Measurements from ENCODE around the gene SRRD. TPM values are rescaled to one million over a fixed set of nuclear protein-coding genes. Genes with fewer than 3 reads are reported as not detected.

The SRRD gene
- total and polyA plus RNA-seq, 2 experiments from 2014 or later, result 20.2 to 25.7 TPM

GRCh38 chr22:26499188-26499703 is 15.6 kb downstream of the SRRD start:
- H3K36me3 ChIP-seq (ENCODE audit: low read depth), result peaks cover 60% of the 10 kb centered on the region
- H3K79me2 ChIP-seq (ENCODE audit: insufficient read depth), result peaks cover 5% of the 10 kb centered on the region
- peaks cover 7% of the 10 kb centered on the region for H3K4me1 ChIP-seq (ENCODE audit: insufficient read depth)
- H3K9me3 ChIP-seq (ENCODE audit: low read depth), result no peaks in the 10 kb centered on the region
- DNase-seq, result no peak
- H4K20me1 ChIP-seq (ENCODE audit: insufficient read depth), result no peaks in the 10 kb centered on the region
- no peak overlapping the region for H3K27ac ChIP-seq
- peaks cover 24% of the 10 kb centered on the region for H3F3A ChIP-seq (ENCODE audit: insufficient read depth)
- H3K9me2 ChIP-seq (ENCODE audit: insufficient read depth), result no peaks in the 10 kb centered on the region
- H3K9ac ChIP-seq, result no peak overlapping the region
- no peaks in the 10 kb centered on the region for H3K27me3 ChIP-seq (replicated peaks; ENCODE audit: insufficient read depth)
- TF ChIP-seq EZH2phosphoT487 (IDR thresholded peaks at IDR 0.05; ENCODE audit: insufficient read depth, low read depth) (no peak), EZH2 (IDR thresholded peaks at IDR 0.05; ENCODE audit: insufficient read depth, poor library complexity, severe bottlenecking) (no peak)
- no peak overlapping the region for H3K4me2 ChIP-seq (ENCODE audit: unreplicated experiment)
- H3K4me3 ChIP-seq, result no peak overlapping the region
- 91 to 92% methylated on average over 25 of the region's 25 CpGs for WGBS, 2 experiments (ENCODE audit: low coverage in 1 of 2, low lambda C conversion rate in 2 of 2, missing lambda C conversion rate in 2 of 2)
- in situ Hi-C loops (cut with MboI), result no loop called here
- no peak overlapping the region for H2AFZ ChIP-seq

GRCh38 chr22:26501996-26502395 is 18.3 kb downstream of the SRRD start:
- H3K4me2 ChIP-seq (ENCODE audit: unreplicated experiment), result no peak overlapping the region
- H3K36me3 ChIP-seq (ENCODE audit: low read depth), result peaks cover 70% of the 10 kb centered on the region
- no peaks in the 10 kb centered on the region for H3K27me3 ChIP-seq (replicated peaks; ENCODE audit: insufficient read depth)
- no peak overlapping the region for H3K4me3 ChIP-seq
- H3K79me2 ChIP-seq (ENCODE audit: insufficient read depth), result peaks cover 5% of the 10 kb centered on the region
- no peaks in the 10 kb centered on the region for H3K9me2 ChIP-seq (ENCODE audit: insufficient read depth)
- no peaks in the 10 kb centered on the region for H4K20me1 ChIP-seq (ENCODE audit: insufficient read depth)
- peaks cover 7% of the 10 kb centered on the region for H3K4me1 ChIP-seq (ENCODE audit: insufficient read depth)
- TF ChIP-seq EZH2 (IDR thresholded peaks at IDR 0.05; ENCODE audit: insufficient read depth, poor library complexity, severe bottlenecking) (no peak), EZH2phosphoT487 (IDR thresholded peaks at IDR 0.05; ENCODE audit: insufficient read depth, low read depth) (no peak)
- in situ Hi-C loops (cut with MboI), result no loop called here
- no peak overlapping the region for H3K27ac ChIP-seq
- H3K9ac ChIP-seq, result no peak overlapping the region
- no peak overlapping the region for H2AFZ ChIP-seq
- peaks cover 24% of the 10 kb centered on the region for H3F3A ChIP-seq (ENCODE audit: insufficient read depth)
- no peaks in the 10 kb centered on the region for H3K9me3 ChIP-seq (ENCODE audit: low read depth)
- DNase-seq, result no peak
- WGBS, 2 experiments (ENCODE audit: low coverage in 1 of 2, low lambda C conversion rate in 2 of 2, missing lambda C conversion rate in 2 of 2), result 84 to 89% methylated on average over 2 of the region's 2 CpGs

GRCh38 chr22:26502688-26503561 is 19.2 kb downstream of the SRRD start:
- Histone ChIP-seq H3K4me3 (no peak overlapping the region), H3K27ac (no peak overlapping the region), H3K9me2 (ENCODE audit: insufficient read depth) (no peaks in the 10 kb centered on the region), H4K20me1 (ENCODE audit: insufficient read depth) (no peaks in the 10 kb centered on the region), H3K4me1 (ENCODE audit: insufficient read depth) (peaks cover 7% of the 10 kb centered on the region), H3K9me3 (ENCODE audit: low read depth) (no peaks in the 10 kb centered on the region), H2AFZ (no peak overlapping the region), H3K27me3 (replicated peaks; ENCODE audit: insufficient read depth) (no peaks in the 10 kb centered on the region), H3K4me2 (ENCODE audit: unreplicated experiment) (no peak overlapping the region), H3K9ac (no peak overlapping the region), H3K79me2 (ENCODE audit: insufficient read depth) (peaks cover 5% of the 10 kb centered on the region), H3K36me3 (ENCODE audit: low read depth) (peaks cover 74% of the 10 kb centered on the region), H3F3A (ENCODE audit: insufficient read depth) (peaks cover 24% of the 10 kb centered on the region)
- WGBS, 2 experiments (ENCODE audit: low coverage in 1 of 2, low lambda C conversion rate in 2 of 2, missing lambda C conversion rate in 2 of 2), result 57 to 68% methylated on average over 3 of the region's 3 CpGs
- no peak for TF ChIP-seq EZH2 (IDR thresholded peaks at IDR 0.05; ENCODE audit: insufficient read depth, poor library complexity, severe bottlenecking)
- TF ChIP-seq EZH2phosphoT487 (IDR thresholded peaks at IDR 0.05; ENCODE audit: insufficient read depth, low read depth), result no peak
- peak; percentile 47 for DNase-seq
- in situ Hi-C loops (cut with MboI), result no loop called here

- Histone ChIP-seq H3K4me3 (no peak overlapping the region), H3K4me2 (ENCODE audit: unreplicated experiment) (no peak overlapping the region), H3K9me2 (ENCODE audit: insufficient read depth) (no peaks in the 10 kb centered on the region), H3K27me3 (replicated peaks; ENCODE audit: insufficient read depth) (no peaks in the 10 kb centered on the region), H2AFZ (no peak overlapping the region), H3K4me1 (ENCODE audit: insufficient read depth) (peaks cover 7% of the 10 kb centered on the region), H3K79me2 (ENCODE audit: insufficient read depth) (peaks cover 8% of the 10 kb centered on the region), H3K27ac (no peak overlapping the region), H3K36me3 (ENCODE audit: low read depth) (peaks cover 73% of the 10 kb centered on the region), H4K20me1 (ENCODE audit: insufficient read depth) (no peaks in the 10 kb centered on the region), H3K9me3 (ENCODE audit: low read depth) (no peaks in the 10 kb centered on the region), H3K9ac (no peak overlapping the region), H3F3A (ENCODE audit: insufficient read depth) (peaks cover 24% of the 10 kb centered on the region)
- no peak for DNase-seq
- TF ChIP-seq EZH2phosphoT487 (IDR thresholded peaks at IDR 0.05; ENCODE audit: insufficient read depth, low read depth) (no peak), EZH2 (IDR thresholded peaks at IDR 0.05; ENCODE audit: insufficient read depth, poor library complexity, severe bottlenecking) (no peak)
- in situ Hi-C loops (cut with MboI), result no loop called here
- 15 to 38% methylated on average over 1 of the region's 1 CpG for WGBS, 2 experiments (ENCODE audit: low coverage in 1 of 2, low lambda C conversion rate in 2 of 2, missing lambda C conversion rate in 2 of 2)
These were observed 20.1 kb downstream of the SRRD start for GRCh38 chr22:26503758-26504157.
